A549 (cell line): ENCODE measurements around the gene NEK11. TPM values are rescaled to one million over a fixed set of nuclear protein-coding genes. Genes with fewer than 3 reads are reported as not detected.

Experiments used
- ATAC-seq, 2 experiments: fragments of 200-7000 bp in 1 of 2; fragments of >200 bp in 1 of 2; cut with Nextera tagmentation in 1 of 2; cut with Tn5 transposase in 1 of 2; 3 replicates each; pipeline versions ENCODE4 v1.8.0 to v1.9.1; 2018 to 2020; ENCODE audit warnings: mild to moderate bottlenecking in 1 of 2, moderate library complexity in 1 of 2
- CTCF ChIA-PET: fragments of 300-600 bp; sonication (Branson Sonifier 250); formaldehyde crosslinking; extraction: SDS; loops from one replicate; lab custom pipeline; 2021; ENCODE audit warnings: antibody characterized with exemption, inconsistent platforms; lab: Yijun Ruan, JAX
- POLR2A ChIA-PET: fragments of 350-600 bp; formaldehyde crosslinking; extraction: SDS; loops from one replicate; lab custom pipeline; 2021; ENCODE audit warnings: antibody characterized with exemption, inconsistent platforms; lab: Yijun Ruan, JAX
- DNase-seq, 2 experiments: peaks; one replicate each; pipeline versions ENCODE4 v3.0.0 to v3.0.0-alpha.2; 2011 to 2016; ENCODE audit warnings: low read depth in 1 of 2, low spot score in 1 of 2
- FAIRE-seq: peaks from 2 replicates; lab custom pipeline; 2011; peaks lifted over from hg19 to GRCh38; lab: Jason Lieb, UNC
- H3K27ac ChIP-seq, 2 experiments: fragments of >200 bp; sonication (Bioruptor Twin); formaldehyde crosslinking; 3 replicates each; pipeline ENCODE4 v1.5.1; 2016 to 2017
- H3K4me1 ChIP-seq: fragments of >200 bp; sonication (Bioruptor Twin); formaldehyde crosslinking; 3 replicates; pipeline ENCODE4 v1.6.1; 2016
- H3K4me2 ChIP-seq: fragments of >200 bp; sonication (Bioruptor Twin); formaldehyde crosslinking; 3 replicates; pipeline ENCODE4 v1.6.1; 2016
- H3K4me3 ChIP-seq: fragments of >200 bp; sonication (Bioruptor Twin); formaldehyde crosslinking; 3 replicates; pipeline ENCODE4 v1.5.1; 2016
- H3K9me3 ChIP-seq: fragments of >200 bp; sonication (Bioruptor Twin); formaldehyde crosslinking; 3 replicates; pipeline ENCODE4 v1.6.1; 2016
- ATOH8 ChIP-seq: fragments of 250-450 bp; sonication (Bioruptor Pico); IDR thresholded peaks from 2 replicates; pipeline ENCODE4 v1.5.0; 2020; ENCODE audit warnings: low read depth, mild to moderate bottlenecking, moderate library complexity
- BCL3 ChIP-seq: fragments of >200 bp; sonication (Bioruptor Twin); formaldehyde crosslinking; IDR thresholded peaks from 3 replicates; pipeline ENCODE4 v1.6.1; 2016
- BHLHE40 ChIP-seq: IDR thresholded peaks from 2 replicates; pipeline ENCODE4 v1.6.1; 2012; ENCODE audit warnings: low read depth, low read length, inconsistent platforms
- CHD2 ChIP-seq: fragments of 150-350 bp; IDR thresholded peaks from 2 replicates; pipeline ENCODE4 v1.6.1; 2014; ENCODE audit warnings: low read length; ENCODE audit not compliant: partially characterized antibody
- CHD4 ChIP-seq: fragments of 200-600 bp; sonication (generic); IDR thresholded peaks from 2 replicates; pipeline ENCODE4 v1.6.1; 2016; ENCODE audit warnings: antibody characterized with exemption, mild to moderate bottlenecking, borderline replicate concordance
- CTCF ChIP-seq: fragments of >200 bp; sonication (Bioruptor Twin); formaldehyde crosslinking; IDR thresholded peaks from 3 replicates; pipeline ENCODE4 v1.5.1; 2016
- E2F6 ChIP-seq: IDR thresholded peaks from 2 replicates; pipeline ENCODE4 v1.6.1; 2012; ENCODE audit warnings: low read depth, borderline replicate concordance
- EHMT2 ChIP-seq: fragments of 200-600 bp; sonication (generic); IDR thresholded peaks from 2 replicates; pipeline ENCODE4 v1.6.1; 2016; ENCODE audit warnings: antibody characterized with exemption, low read depth, mild to moderate bottlenecking, moderate library complexity
- EP300 ChIP-seq, 2 experiments: fragments of >200 bp; sonication (Bioruptor Twin); formaldehyde crosslinking; IDR thresholded peaks; 2 replicates in 1 of 2; 3 replicates in 1 of 2; pipeline ENCODE4 v1.6.1; 2016 to 2017
- FOSB ChIP-seq: fragments of 250-450 bp; sonication (Bioruptor Pico); IDR thresholded peaks from 2 replicates; pipeline ENCODE4 v1.5.0; 2020; ENCODE audit warnings: mild to moderate bottlenecking, moderate library complexity
- GATA3 ChIP-seq: IDR thresholded peaks from 2 replicates; pipeline ENCODE4 v1.6.1; 2012; ENCODE audit warnings: borderline replicate concordance
- HDAC2 ChIP-seq: fragments of 200-600 bp; sonication (generic); IDR thresholded peaks from 2 replicates; pipeline ENCODE4 v1.6.1; 2016
- HOXA7 ChIP-seq: fragments of 250-450 bp; sonication (Bioruptor Pico); IDR thresholded peaks from 2 replicates; pipeline ENCODE4 v1.5.0; 2020; ENCODE audit warnings: mild to moderate bottlenecking, moderate library complexity
- JUN ChIP-seq, 2 experiments: fragments of >200 bp; sonication (Bioruptor Twin); formaldehyde crosslinking; IDR thresholded peaks; 2 replicates in 1 of 2; 3 replicates in 1 of 2; pipeline ENCODE4 v1.6.1; 2016 to 2017
- JUNB ChIP-seq: fragments of >200 bp; sonication (Bioruptor Twin); formaldehyde crosslinking; IDR thresholded peaks from 2 replicates; pipeline ENCODE4 v1.6.1; 2016
- MAX ChIP-seq: IDR thresholded peaks from 2 replicates; pipeline ENCODE4 v1.6.1; 2012
- MAZ ChIP-seq: fragments of 150-350 bp; IDR thresholded peaks from 2 replicates; pipeline ENCODE4 v1.6.1; 2014; ENCODE audit warnings: antibody characterized with exemption, low read depth, low read length, borderline replicate concordance
- NFE2L2 ChIP-seq: fragments of 150-350 bp; conservative IDR thresholded peaks from 2 replicates; pipeline ENCODE4 v1.6.1; 2014; ENCODE audit warnings: low read length
- POLR2AphosphoS2 ChIP-seq: conservative IDR thresholded peaks from 2 replicates; pipeline ENCODE4 v1.6.1; 2012; ENCODE audit warnings: low read length, improper control_type of control experiment, inconsistent platforms
- REST ChIP-seq: fragments of 200-600 bp; sonication (generic); IDR thresholded peaks from 2 replicates; pipeline ENCODE4 v1.6.1; 2016; ENCODE audit warnings: antibody characterized with exemption, mild to moderate bottlenecking, moderate library complexity
- TFCP2L1 ChIP-seq: fragments of 250-450 bp; sonication (Bioruptor Pico); IDR thresholded peaks from 2 replicates; pipeline ENCODE4 v1.5.0; 2021; ENCODE audit warnings: mild to moderate bottlenecking
- TP53 ChIP-seq: fragments of 250-450 bp; sonication (Bioruptor Pico); IDR thresholded peaks from 2 replicates; pipeline ENCODE4 v1.5.0; 2021; ENCODE audit warnings: mild to moderate bottlenecking, moderate library complexity
- ZC3H11A ChIP-seq: fragments of 450-650 bp; IDR thresholded peaks from 2 replicates; pipeline ENCODE4 v1.6.1; 2014; ENCODE audit warnings: antibody characterized with exemption, mild to moderate bottlenecking
- ZFP36 ChIP-seq: fragments of 450-650 bp; IDR thresholded peaks from 2 replicates; pipeline ENCODE4 v1.6.1; 2014; ENCODE audit warnings: borderline replicate concordance; ENCODE audit not compliant: partially characterized antibody
- ZNF302 ChIP-seq: fragments of 250-450 bp; sonication (Bioruptor Pico); IDR thresholded peaks from 2 replicates; pipeline ENCODE4 v1.9.0; 2021; ENCODE audit warnings: inconsistent platforms, mild to moderate bottlenecking, moderate library complexity
- ZSCAN20 ChIP-seq: fragments of 250-450 bp; sonication (Bioruptor Pico); IDR thresholded peaks from 2 replicates; pipeline ENCODE4 v1.8.0; 2022; ENCODE audit warnings: mild to moderate bottlenecking, moderate library complexity
- WGBS: methylation state at CpG from one replicate; pipeline ENCODE4 v1.1.6; 2017; ENCODE audit errors: missing lambda C conversion rate; 5-methylcytosine and 5-hydroxymethylcytosine counted together
- polyA plus RNA-seq, 4 experiments: library from polyadenylated mRNA; depleted of rRNA in 3 of 4; stranded (reverse); fragments of >200 nt; fragmentation: RNase III in 1 of 4; extraction: RNeasy Plus Mini Kit Qiagen cat#74134 plus additional on column Dnase treatment in 1 of 4; gene quantifications; 2 replicates in 3 of 4; 3 replicates in 1 of 4; pipeline ENCODE4 v1.2.3, GENCODE V29; 2011 to 2017

The NEK11 gene
- polyA plus RNA-seq, 2 of the 4 experiments (the other 2 are of a cell fraction) = 5.8 to 8.9 TPM

- ATAC-seq (no peak), DNase-seq (peak in 1 of 2 experiments; percentile 6), FAIRE-seq (no peak)
- peaks cover 5% of the 10 kb centered on the region; the same call in 1 of the 3 replicates for H3K9me3 ChIP-seq
- POLR2A ChIA-PET = no interaction called here
- CTCF ChIA-PET = no interaction called here
- no peak overlapping the region for H3K4me3 ChIP-seq
- H3K4me2 ChIP-seq = no peak overlapping the region
- TF ChIP-seq HOXA7 (CRISPR knock-in tag) = no peak
- no peak for TF ChIP-seq CHD2
- no peak for TF ChIP-seq MAX
- TF ChIP-seq EP300 (IDR thresholded peaks at IDR 0.05) = no peak
- TF ChIP-seq ZC3H11A = no peak
- no peak for TF ChIP-seq TP53 (CRISPR knock-in tag)
- TF ChIP-seq ATOH8 = no peak
- TF ChIP-seq ZSCAN20 (CRISPR knock-in tag) = no peak
- TF ChIP-seq JUN (IDR thresholded peaks at IDR 0.05) = no peak
- no peak for TF ChIP-seq REST
- no peak for TF ChIP-seq MAZ
- no peak for TF ChIP-seq ZFP36
- TF ChIP-seq HDAC2 = no peak
- no peak for TF ChIP-seq TFCP2L1
- TF ChIP-seq EHMT2 = no peak
- no peak for TF ChIP-seq E2F6
- TF ChIP-seq, all 56 proteins: peak for 0
- Histone ChIP-seq H3K4me1 (no peaks in the 10 kb centered on the region), H3K27ac (no peak overlapping the region)
- 17% methylated on average over 2 of the region's 2 CpGs for WGBS
Measured at GRCh38 chr3:131250466-131250865, 223.8 kb downstream of the NEK11 start.

GRCh38 chr3:131260525-131260924 lies 233.8 kb downstream of the NEK11 start:
- CTCF ChIA-PET = no interaction called here
- Histone ChIP-seq H3K9me3 (no peaks in the 10 kb centered on the region), H3K4me2 (no peak overlapping the region), H3K4me1 (no peaks in the 10 kb centered on the region), H3K4me3 (no peak overlapping the region), H3K27ac (no peak overlapping the region)
- FAIRE-seq (no peak), ATAC-seq (no peak), DNase-seq (no peak)
- 60% methylated on average over 3 of the region's 3 CpGs for WGBS
- TF ChIP-seq MAZ (no peak), GATA3 (no peak), NFE2L2 (no peak), CHD4 (no peak), EP300 (IDR thresholded peaks at IDR 0.05) (no peak), JUNB (no peak)
- POLR2A ChIA-PET = no interaction called here

GRCh38 chr3:131261104-131261503 lies 234.4 kb downstream of the NEK11 start:
- DNase-seq = no peak
- TF ChIP-seq BCL3 = no peak
- TF ChIP-seq FOSB = no peak
- no peak for TF ChIP-seq ZNF302 (CRISPR knock-in tag)
- TF ChIP-seq POLR2AphosphoS2 = no peak
- no peak for TF ChIP-seq CHD2
- no peak for TF ChIP-seq BHLHE40
- TF ChIP-seq EP300 (IDR thresholded peaks at IDR 0.05) = no peak
- no peak for TF ChIP-seq CTCF
- H3K27ac ChIP-seq = no peak overlapping the region
- no peak overlapping the region for H3K4me2 ChIP-seq
- ChIA-PET POLR2A (no interaction called here), CTCF (interaction anchor here (0.6 kb wide), 1 partner anchor 215 kb away, joined by 3 read pairs; no protein-coding TSS in a partner anchor)
- H3K4me3 ChIP-seq = no peak overlapping the region
- 67% methylated on average over 1 of the region's 1 CpG for WGBS
- FAIRE-seq = no peak
- no peak for ATAC-seq
- no peaks in the 10 kb centered on the region for H3K4me1 ChIP-seq
- no peaks in the 10 kb centered on the region for H3K9me3 ChIP-seq
